AG08395 (cell line): Measurements from ENCODE around the gene RPL14.
"Not testable (repeated sequence)": the region's sequence is repeated elsewhere in the genome, so short reads cannot be mapped to it uniquely, and the experiment has no call there.

ENCODE experiments used
- DNase-seq: peaks from one replicate; pipeline ENCODE4 v3.0.0; 2012; ENCODE audit warnings: mixed read lengths, low spot score

The RPL14 gene

GRCh38 chr3:40456940-40457823 lies at the start of gene RPL14:
RPL14 (plus strand) TSS chr3:40457339; CDS start chr3:40457472, 133 bp downstream.
- DNase-seq, result peak; percentile 97

GRCh38 chr3:40407611-40408010 lies 49.5 kb upstream of the RPL14 start:
- DNase-seq, result no peak

- no peak for DNase-seq
Measured at GRCh38 chr3:40414270-40414669, 42.9 kb upstream of the RPL14 start.

- DNase-seq, result no peak
Measured at GRCh38 chr3:40417845-40418543, 39.1 kb upstream of the RPL14 start.

- no peak for DNase-seq
Measured at GRCh38 chr3:40422861-40423260, 34.3 kb upstream of the RPL14 start.

- DNase-seq, result no peak
Measured at GRCh38 chr3:40427045-40427669, 30.0 kb upstream of the RPL14 start.

- no peak for DNase-seq
Measured at GRCh38 chr3:40432793-40433192, 24.3 kb upstream of the RPL14 start.

- no peak for DNase-seq
Measured at GRCh38 chr3:40437889-40438288, 19.2 kb upstream of the RPL14 start.

- no peak for DNase-seq
Measured at GRCh38 chr3:40445062-40445461, 12.1 kb upstream of the RPL14 start.

GRCh38 chr3:40445880-40446279 lies 11.3 kb upstream of the RPL14 start:
- DNase-seq, result no peak

- no peak for DNase-seq
Measured at GRCh38 chr3:40450438-40450837, 6.7 kb upstream of the RPL14 start.

- no peak for DNase-seq
Measured at GRCh38 chr3:40451551-40451950, 5.6 kb upstream of the RPL14 start.

- no peak for DNase-seq
Measured at GRCh38 chr3:40452057-40452456, 5.1 kb upstream of the RPL14 start.

- DNase-seq, result no peak
Measured at GRCh38 chr3:40452562-40452875, 4.6 kb upstream of the RPL14 start.

- peak; percentile 99 for DNase-seq
Measured at GRCh38 chr3:40452876-40453730, 4.0 kb upstream of the RPL14 start.

GRCh38 chr3:40453933-40454332 lies 3.2 kb upstream of the RPL14 start:
- DNase-seq, result no peak

- no peak for DNase-seq
Measured at GRCh38 chr3:40455328-40455727, 1.8 kb upstream of the RPL14 start.

- DNase-seq, result no peak
Measured at GRCh38 chr3:40456279-40456939, 730 bp upstream of the RPL14 start.

GRCh38 chr3:40458473-40458872 lies 1.3 kb downstream of the RPL14 start:
- DNase-seq, result no peak

- not testable (repeated sequence) for DNase-seq
Measured at GRCh38 chr3:40460481-40460880, 3.3 kb downstream of the RPL14 start.

- DNase-seq, result no peak
Measured at GRCh38 chr3:40461161-40461560, 4.0 kb downstream of the RPL14 start.

GRCh38 chr3:40462838-40463237 lies 5.7 kb downstream of the RPL14 start:
- not testable (repeated sequence) for DNase-seq
